Right ventricle myocardium superior (tissue), 1 donor: ENCODE data around the gene SEC63. TPM values are rescaled to one million over a fixed set of nuclear protein-coding genes. Genes with fewer than 3 reads are reported as not detected.
"Not testable (repeated sequence)": the region's sequence is repeated elsewhere in the genome, so short reads cannot be mapped to it uniquely, and the experiment has no call there.

Experiments
- ATAC-seq: fragments of 200-7000 bp; cut with Tn5 transposase; one replicate; pipeline ENCODE4 v1.9.1; 2020; ENCODE audit warnings: mild to moderate bottlenecking; ENCODE audit not compliant: poor library complexity
- DNase-seq: peaks from one replicate; pipeline ENCODE4 v3.0.0-alpha.2; 2020
- intact Hi-C: fragments of 100-400 bp; cut with DNase I; formaldehyde crosslinking; loops from one replicate; pipeline ENCODE4 v1.11.2; 2022
- total RNA-seq: library from RNA; stranded (reverse); fragmentation: NEBNext Ultra II Directional; extraction: Animal tissue kit (Norgen Biotek cat#: 25700); gene quantifications from one replicate; pipeline ENCODE4 v1.2.1, GENCODE V29; 2021
- donor health status: DM: no; HTN: yes; CAD: no; lungs with severe emphysema.

The SEC63 gene
- total RNA-seq, 1 donor from 2014 or later: 57.9 TPM

DNA sequence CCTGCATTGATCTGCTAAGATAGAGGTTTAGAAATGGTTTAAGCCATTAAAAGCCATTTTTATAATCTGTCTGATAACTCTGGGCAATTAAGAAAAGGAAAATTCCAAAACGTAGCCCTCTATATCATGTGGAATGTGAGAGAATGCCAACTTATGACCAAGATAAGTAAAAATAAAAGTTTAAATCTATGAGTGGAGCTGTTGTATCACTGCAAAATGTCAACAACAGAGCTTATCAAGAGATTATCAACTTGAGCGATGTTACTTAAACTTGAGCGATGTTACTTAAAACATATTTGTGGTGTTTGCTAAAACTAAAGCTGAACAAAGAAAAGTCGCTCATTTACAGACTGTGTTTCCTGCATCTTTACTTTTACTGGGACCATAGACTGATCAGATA lies 87.0 kb downstream of the SEC63 start:
- no peak for ATAC-seq
- intact Hi-C loops: no loop called here

DNA sequence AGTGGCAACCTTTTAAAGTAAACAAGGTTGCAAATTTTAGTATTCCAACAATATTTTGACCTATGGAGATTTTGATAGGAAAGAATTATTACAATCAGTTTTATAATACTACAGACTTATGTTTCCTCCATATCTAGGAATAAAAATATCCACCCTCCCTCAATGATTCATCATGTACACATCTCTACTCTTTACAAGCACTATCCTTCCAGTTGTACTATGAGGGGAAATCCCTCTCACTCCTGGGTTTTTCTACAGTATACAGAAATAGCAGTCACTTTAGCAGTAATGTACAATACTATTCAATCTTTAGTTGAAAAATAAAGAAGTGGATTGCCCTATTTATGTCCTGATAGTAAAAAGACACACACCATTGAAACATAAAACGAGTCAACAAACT lies 87.6 kb downstream of the SEC63 start:
- intact Hi-C loops: no loop called here
- DNase-seq (no peak), ATAC-seq (no peak)

More for the DNA sequence above, 87.0 kb downstream of the SEC63 start:
- DNase-seq: no peak

DNA sequence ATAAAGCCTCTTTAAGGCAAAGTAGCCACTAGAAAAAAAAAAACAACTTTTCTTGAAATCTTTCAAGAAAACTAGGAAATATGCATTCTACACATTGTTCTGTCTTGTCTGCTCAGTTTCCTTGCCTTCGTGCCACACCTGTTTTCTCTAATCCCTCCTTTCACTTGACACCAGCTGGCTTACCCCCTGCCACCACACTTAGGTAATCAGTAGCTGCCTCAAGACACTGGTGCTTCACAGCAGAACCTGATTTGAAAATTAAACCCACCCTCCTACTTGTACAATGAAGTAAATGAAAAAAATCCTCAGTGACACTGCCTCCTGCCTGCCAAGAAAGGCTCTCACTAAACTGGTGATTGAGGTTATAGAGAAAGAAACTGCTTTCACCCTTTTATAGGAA lies 88.1 kb downstream of the SEC63 start:
- no peak for DNase-seq
- intact Hi-C loops: no loop called here
- no peak for ATAC-seq

DNA sequence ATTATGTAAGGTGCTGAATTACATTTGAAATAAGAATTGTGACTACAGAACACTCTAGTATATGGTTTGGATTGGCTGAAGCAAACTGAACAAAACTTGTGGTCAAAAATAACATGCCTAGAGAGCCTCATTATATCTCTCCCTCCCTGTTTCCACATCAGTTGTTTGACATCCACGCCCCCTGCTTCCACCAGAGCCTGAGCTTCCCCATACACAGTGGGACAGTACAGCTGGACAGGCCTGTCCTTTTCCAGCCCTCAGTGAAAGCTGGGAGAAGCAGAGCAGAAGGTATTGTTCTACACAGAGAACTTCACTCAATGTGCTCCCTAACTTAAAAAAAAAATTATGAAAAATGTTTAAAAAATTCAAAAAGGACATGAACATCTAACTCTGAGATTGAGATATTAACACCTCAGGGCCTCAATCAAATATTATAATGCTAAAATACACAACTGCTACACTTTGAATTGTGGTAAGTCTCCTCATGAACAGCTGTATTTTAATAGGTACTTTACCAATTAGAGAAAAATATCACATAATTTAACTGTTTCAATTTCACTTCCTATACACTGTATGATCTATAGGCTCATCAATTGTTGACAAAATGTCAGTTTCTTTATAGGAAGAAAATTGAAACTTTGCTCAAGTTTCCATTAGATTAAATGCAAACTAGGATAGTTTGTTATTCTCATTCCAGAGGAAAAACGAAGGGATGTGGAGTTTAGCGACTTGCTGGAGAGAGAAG lies 89.0 kb downstream of the SEC63 start:
- ATAC-seq (no peak), DNase-seq (no peak)
- intact Hi-C loops: no loop called here

DNA sequence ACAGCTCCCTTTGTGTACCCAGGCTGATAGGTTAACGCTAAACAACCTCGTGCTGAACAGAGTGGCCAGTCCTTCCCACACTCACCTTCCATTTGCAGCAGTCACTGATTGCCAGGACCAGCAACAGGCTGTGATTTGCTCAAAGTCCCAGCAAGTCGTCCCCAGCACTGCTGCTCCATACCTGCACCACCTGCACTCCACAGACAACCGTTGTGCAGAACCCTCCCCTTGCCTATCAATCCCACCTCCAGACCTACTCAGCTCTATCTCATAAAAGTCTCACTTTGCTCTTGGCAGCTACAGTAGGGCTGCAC lies 90.7 kb downstream of the SEC63 start:
- DNase-seq (no peak), ATAC-seq (no peak)
- intact Hi-C loops: no loop called here

DNA sequence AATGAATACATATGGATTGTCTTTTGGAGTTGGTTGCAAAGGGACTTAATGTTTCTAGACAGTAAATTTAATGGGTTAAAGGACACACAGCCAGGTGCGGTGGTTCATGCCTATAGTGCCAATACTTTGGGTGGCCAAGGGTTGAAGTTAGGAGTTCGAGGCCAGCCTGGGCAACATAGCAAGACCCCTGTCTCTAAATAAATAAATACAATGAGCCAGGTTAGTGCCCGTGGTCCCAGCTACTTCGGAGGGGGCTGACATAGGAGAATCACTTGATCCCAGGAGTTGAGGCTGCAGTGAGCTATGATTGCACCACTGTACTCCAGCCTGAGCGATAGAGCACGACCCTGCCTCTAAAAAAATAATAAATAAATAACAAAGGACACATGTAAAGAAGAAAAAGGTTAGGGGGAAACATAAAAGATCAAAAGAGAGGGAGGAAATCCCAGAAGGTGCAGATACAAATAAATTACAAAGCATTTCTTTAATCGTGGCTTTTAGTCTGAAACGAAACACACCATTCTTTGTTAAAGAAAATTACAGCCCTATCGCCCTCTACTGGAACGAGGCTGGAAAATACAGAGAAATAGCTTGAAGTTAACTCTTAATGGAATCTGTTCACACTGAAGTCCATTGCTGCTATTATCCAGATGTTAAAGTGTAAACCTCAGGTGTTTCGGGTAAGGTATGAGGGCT lies 91.3 kb downstream of the SEC63 start:
- DNase-seq: no peak
- ATAC-seq: no peak

DNA sequence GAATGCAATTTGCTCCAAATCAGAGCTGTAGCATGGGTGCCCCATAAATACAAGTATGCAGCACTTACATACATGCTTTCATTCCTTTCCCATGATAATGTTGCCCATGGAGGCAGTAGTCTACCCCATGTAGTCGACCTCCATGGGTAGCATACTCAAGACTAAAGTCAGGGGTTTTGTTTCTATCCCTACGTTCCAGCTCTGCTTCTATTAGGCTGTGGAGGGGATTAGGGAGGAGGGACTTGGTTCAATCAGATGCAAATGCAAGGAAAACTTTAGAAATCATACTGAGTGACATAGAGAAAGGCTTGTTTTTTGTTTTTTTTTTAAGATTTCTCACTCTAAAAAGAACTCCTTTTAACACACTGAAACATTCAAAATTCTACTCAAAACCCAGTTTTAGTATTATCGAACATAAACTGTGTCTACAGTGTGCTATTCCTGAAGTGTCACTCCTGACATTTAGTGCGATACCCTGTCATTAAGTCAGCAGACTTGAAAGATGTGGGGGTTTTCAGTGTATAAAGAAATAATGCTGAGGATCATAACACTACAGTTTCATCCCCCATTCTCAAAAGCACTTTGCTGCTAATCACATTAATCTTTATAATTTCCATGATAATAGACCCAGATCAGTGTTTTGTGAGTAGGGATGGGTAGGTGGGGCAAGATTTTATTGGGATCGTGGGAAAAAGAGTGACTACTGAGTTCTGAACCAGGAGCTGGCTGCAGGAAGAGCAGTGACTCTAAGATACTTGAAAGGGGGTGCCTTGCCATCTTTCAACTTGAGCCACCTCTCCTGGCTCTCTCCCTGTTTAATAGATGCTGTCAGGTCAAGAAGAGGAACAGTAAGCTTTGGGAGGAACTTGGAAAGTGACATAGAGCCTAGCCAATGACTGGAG lies 93.5 kb downstream of the SEC63 start:
- ATAC-seq (no peak), DNase-seq (no peak)
- intact Hi-C loops: no loop called here

More for the DNA sequence above, 91.3 kb downstream of the SEC63 start:
- intact Hi-C loops: no loop called here

DNA sequence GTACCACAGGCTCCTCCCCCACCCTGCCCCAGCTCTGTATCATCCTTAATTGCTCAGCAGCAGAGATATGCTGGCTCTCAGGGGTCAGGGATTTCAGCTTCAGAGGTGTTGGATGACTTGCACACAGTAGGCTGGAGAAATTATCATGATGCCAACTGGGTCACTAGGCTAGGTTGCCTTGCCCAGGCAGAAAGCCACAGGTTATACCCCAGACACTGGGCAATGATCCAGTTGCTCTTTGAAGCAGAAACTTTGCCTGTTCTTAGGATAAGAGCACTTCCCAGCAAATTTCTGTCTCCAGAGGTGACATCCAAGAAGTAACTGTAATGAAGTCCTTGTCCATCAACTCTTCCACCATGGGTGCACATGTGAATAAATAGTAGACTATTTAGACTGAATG lies 95.6 kb downstream of the SEC63 start:
- intact Hi-C loops: no loop called here
- DNase-seq (no peak), ATAC-seq (no peak)

DNA sequence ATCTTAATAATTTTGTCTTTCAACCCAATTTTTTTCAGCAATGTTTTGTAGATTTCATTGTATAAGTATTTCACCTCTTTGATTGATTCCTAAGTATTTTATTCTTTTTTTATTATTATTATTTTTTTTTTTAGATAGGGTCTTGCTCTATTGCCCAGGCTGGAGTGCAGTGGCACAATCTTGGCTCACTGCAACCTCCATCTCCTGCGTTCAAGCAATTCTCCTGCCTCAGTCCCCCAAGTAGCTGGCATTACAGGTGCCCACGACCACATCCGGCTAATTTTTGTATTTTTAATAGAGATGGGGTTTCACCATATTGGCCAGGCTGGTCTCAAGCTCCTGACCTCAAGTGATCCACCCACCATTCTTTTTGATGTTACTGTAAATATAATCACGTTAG lies 97.0 kb downstream of the SEC63 start:
- ATAC-seq, DNase-seq, intact Hi-C loops: not testable (repeated sequence)

DNA sequence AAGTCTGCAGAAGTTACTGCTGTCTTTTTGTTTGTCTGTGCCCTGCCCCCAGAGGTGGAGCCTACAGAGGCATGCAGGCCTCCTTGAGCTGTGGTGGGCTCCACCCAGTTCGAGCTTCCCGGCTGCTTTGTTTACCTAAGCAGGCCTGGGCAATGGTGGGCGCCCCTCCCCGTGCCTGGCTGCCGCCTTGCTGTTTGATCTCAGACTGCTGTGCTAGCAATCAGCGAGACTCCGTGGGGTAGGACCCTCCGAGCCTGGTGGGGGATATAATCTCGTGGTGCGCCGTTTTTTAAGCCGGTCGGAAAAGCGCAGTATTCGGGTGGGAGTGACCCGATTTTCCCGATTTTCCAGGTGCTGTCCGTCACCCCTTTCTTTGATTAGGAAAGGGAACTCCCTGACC lies 97.9 kb downstream of the SEC63 start:
- ATAC-seq, DNase-seq, intact Hi-C loops: not testable (repeated sequence)

DNA sequence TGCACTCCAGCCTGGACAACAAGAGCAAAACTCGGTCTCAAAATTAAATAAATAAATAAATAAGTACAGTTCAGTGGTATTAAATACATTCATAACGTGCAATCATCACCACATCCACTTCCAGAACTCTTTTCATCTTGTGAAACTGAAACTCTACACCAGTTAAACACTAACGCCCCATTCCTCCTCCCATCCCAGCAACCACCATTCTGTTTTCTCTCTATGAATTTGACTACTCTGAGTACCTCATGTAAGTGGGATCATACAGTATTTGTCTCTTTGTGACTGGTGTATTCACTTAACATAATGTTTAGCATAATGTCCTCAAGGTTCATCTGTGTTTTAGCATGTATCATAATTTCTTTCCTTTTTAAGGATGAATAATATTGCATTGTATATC lies 104.8 kb downstream of the SEC63 start:
- ATAC-seq: no peak
- intact Hi-C loops: no loop called here

DNA sequence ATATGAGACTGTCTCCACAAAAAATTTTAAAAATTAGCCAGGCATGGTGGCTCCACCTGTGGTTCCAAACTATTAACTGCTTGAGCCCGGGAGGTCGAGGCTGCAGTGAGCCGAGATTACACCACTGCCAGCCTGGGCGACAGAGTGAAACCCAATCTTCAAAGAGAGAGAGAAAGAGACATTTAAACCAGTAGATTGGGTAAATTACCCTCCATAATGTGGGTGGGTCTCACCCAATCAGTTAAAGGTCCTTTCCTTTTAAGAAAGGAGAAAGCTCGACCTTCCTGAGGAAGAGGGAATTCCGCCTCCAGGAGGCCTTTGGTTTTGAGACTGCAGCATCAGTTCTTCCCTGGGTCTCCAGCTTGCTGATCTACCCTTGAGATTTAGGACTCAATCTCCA lies 108.7 kb downstream of the SEC63 start:
- intact Hi-C loops: loop anchor here (10.0 kb wide), 1 partner anchor 145 kb away; no protein-coding TSS in a partner anchor
- ATAC-seq (no peak), DNase-seq (no peak)

More for the DNA sequence above, 104.8 kb downstream of the SEC63 start:
- no peak for DNase-seq

DNA sequence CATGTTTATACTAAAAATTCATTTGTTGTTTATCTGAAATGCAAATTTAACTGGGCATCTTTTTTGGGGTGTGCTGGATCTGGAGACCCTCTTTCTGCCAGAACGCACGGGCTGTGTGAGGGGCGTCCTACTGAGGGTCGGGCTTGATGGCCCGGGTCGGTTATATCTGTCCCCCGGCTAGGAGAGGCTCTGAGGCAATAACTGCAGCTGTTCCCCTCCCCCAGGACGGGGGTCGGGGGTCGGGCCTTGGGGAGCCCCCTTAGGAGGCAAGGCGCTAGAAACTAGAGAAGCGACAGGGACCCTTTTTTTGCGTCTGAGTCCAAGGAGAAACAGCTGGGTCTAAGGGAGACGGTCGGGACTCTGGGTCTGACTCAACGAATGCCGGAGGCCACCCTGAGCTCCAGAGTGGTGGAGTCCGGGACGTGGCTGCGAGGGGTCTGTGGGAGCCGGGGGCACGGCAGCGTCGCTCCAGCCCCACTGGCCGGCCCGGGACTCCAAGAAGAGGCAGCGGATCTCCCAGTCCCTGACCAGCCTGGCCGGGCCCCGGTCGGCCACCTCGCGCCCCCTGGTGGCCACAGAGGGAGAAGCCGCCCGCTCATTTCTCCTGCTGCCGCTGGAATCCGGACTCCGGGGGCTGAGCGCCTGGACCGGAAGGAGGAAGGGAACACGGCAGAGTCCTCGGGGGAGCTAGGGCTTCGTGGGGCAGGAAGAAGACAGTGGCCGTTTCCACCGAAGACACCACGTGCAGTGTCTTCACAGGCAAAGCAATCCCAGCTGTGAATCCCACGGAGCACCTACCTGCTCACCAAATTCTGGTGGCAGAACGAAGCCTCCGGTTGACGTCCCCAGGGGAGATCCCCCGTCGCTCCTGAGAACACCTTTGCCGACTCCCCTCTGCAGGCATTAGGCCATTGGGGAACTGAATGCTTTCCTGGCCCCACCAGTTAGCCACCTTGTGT lies 109.9 kb downstream of the SEC63 start:
- intact Hi-C loops: loop anchor here (1.0 to 10.0 kb wide), 2 partner anchors 143 to 173 kb away; no protein-coding TSS in a partner anchor
- peak; percentile 91 for DNase-seq
- peak; percentile 97 for ATAC-seq

DNA sequence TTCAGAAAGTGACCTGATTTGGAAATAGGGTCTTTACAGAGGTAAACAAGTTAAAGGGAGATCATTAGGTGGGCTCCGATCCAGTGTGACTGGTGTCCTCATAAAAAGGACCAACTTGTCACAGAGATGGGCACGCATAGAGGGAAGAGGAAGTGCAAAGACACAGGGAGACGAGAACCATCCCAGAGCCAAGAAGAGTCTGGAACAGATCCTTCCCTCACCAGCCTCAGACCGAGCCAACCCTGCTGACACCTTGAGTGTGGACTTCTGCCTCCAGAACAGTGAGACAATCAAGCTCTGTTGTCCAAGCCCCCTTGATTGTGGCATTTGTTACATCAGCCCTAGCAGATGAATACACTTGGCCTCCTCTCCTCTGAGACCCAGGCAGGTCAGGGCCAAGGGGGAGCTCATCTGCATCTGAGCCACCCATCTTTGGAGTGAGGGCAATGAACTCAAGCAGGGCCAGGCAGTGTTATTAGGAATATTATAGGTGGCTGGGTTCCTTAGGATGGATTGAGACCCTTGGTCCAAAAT lies 111.7 kb downstream of the SEC63 start:
- intact Hi-C loops: loop anchor here (10.0 kb wide), 1 partner anchor 142 kb away; no protein-coding TSS in a partner anchor
- DNase-seq (no peak), ATAC-seq (no peak)

DNA sequence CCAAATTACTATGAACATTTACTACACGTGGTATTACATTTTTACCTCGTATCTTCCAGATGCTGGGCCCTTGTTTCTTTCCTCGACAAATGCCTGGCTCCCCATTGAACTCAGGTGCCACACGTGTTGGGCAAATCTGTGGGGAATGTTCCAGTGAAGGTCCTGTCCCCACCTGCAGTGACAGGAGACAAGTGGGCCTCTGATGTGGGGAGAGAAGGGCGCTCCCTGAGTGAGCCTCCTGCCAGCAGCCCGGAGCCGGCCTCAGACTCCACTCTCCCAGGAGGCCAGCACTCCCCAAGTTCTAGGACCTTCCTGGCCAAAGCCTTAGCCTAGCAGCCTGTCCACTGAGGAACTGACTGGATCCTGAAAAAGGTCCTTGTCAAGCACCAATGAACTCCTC lies 112.2 kb downstream of the SEC63 start:
- ATAC-seq: no peak
- DNase-seq: no peak
- intact Hi-C loops: loop anchor here (10.0 kb wide), 1 partner anchor 141 kb away; no protein-coding TSS in a partner anchor

DNA sequence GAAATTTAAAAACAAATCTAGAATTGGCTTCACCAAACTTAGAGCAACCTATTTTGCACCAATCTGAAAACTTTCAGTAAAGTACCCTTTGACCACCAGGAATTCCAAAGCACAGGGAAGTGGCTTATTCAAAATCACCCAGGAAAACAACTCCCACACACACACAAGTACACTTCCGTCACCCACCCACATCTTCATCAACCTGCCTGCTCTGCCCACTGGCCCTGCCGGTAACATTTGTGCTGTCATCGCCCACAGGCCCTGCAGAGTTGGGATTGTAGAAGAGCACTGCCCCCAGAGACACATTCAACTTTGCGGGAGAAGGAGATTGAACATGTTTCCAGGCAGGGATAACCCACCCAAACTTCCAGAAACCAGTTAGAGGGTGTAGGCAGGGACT lies 114.6 kb downstream of the SEC63 start:
- intact Hi-C loops: loop anchor here (10.0 kb wide), 1 partner anchor 139 kb away; no protein-coding TSS in a partner anchor
- ATAC-seq: no peak
- no peak for DNase-seq

DNA sequence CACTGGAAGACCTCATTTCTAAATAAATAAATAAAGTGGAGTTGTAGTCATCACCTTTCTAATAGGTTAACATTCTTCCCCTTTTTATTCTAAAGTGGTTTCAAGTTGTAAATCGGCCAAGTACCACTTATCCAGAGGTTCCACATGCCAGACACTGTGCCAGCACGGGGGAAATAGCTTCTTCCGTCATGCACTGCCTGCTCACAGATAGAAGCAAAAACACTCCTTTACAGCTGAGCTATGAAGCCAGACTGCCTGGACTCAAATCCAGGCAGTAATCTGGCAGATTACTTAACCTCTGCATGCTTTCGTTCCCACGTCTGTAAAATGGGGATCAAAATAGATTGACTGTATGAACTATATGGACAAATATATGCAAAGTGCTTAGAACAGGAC lies 116.7 kb downstream of the SEC63 start:
- ATAC-seq: no peak
- intact Hi-C loops: loop anchor here (10.0 kb wide), 1 partner anchor 136 kb away; no protein-coding TSS in a partner anchor
- DNase-seq: no peak
